HG03571 (cell line): ENCODE measurements around the gene SLC24A3.
"Not testable (repeated sequence)": the region's sequence is repeated elsewhere in the genome, so short reads cannot be mapped to it uniquely, and the experiment has no call there.

Experiments used
- ATAC-seq: cut with Tn5 transposase; IDR thresholded peaks from one replicate; pipeline ENCODE4 v1.9.1; 2021; ENCODE audit not compliant: unreplicated experiment

The SLC24A3 gene

GRCh38 chr20:19616081-19616480 is 403.6 kb downstream of the SLC24A3 start:
- no peak for ATAC-seq

GRCh38 chr20:19616620-19617019 is 404.2 kb downstream of the SLC24A3 start:
- ATAC-seq, result no peak

GRCh38 chr20:19617256-19617655 is 404.8 kb downstream of the SLC24A3 start:
- ATAC-seq, result no peak

GRCh38 chr20:19618711-19619110 is 406.3 kb downstream of the SLC24A3 start:
- no peak for ATAC-seq

GRCh38 chr20:19619904-19620430 is 407.5 kb downstream of the SLC24A3 start:
- no peak for ATAC-seq

- ATAC-seq, result no peak
Observed at GRCh38 chr20:19620446-19620845, 408.0 kb downstream of the SLC24A3 start.

- ATAC-seq, result no peak
Observed at GRCh38 chr20:19621072-19621471, 408.6 kb downstream of the SLC24A3 start.

- no peak for ATAC-seq
Observed at GRCh38 chr20:19624221-19624965, 412.0 kb downstream of the SLC24A3 start.

GRCh38 chr20:19625426-19625825 is 413.0 kb downstream of the SLC24A3 start:
- no peak for ATAC-seq

GRCh38 chr20:19626896-19627295 is 414.5 kb downstream of the SLC24A3 start:
- ATAC-seq, result no peak

GRCh38 chr20:19628570-19629134 is 416.2 kb downstream of the SLC24A3 start:
- no peak for ATAC-seq

- no peak for ATAC-seq
Observed at GRCh38 chr20:19631410-19631809, 419.0 kb downstream of the SLC24A3 start.

- no peak for ATAC-seq
Observed at GRCh38 chr20:19633985-19634384, 421.5 kb downstream of the SLC24A3 start.

- ATAC-seq, result not testable (repeated sequence)
Observed at GRCh38 chr20:19639471-19640045, 427.1 kb downstream of the SLC24A3 start.

GRCh38 chr20:19642860-19643259 is 430.4 kb downstream of the SLC24A3 start:
- no peak for ATAC-seq

- no peak for ATAC-seq
Observed at GRCh38 chr20:19644085-19644484, 431.6 kb downstream of the SLC24A3 start.

- no peak for ATAC-seq
Observed at GRCh38 chr20:19646963-19647362, 434.5 kb downstream of the SLC24A3 start.

GRCh38 chr20:19648024-19648423 is 435.6 kb downstream of the SLC24A3 start:
- ATAC-seq, result no peak

GRCh38 chr20:19649041-19649440 is 436.6 kb downstream of the SLC24A3 start:
- no peak for ATAC-seq

- ATAC-seq, result no peak
Observed at GRCh38 chr20:19652591-19653026, 440.2 kb downstream of the SLC24A3 start.

- ATAC-seq, result no peak
Observed at GRCh38 chr20:19653327-19653726, 440.9 kb downstream of the SLC24A3 start.

- ATAC-seq, result no peak
Observed at GRCh38 chr20:19654921-19655320, 442.5 kb downstream of the SLC24A3 start.
